Breast epithelium (tissue), 4 donors: ENCODE measurements around the gene FANCC. TPM values are rescaled to one million over a fixed set of nuclear protein-coding genes. Genes with fewer than 3 reads are reported as not detected.

Experiments used
- DNase-seq, 2 donors: peaks; one replicate each; pipeline ENCODE4 v3.0.0-alpha.2; 2019; ENCODE audit warnings: low spot score in 2 of 2
- H3K27ac ChIP-seq, 2 donors: fragments of 200-600 bp; sonication (generic) in 1 of 2; one replicate each; pipeline ENCODE4 v1.5.1; 2016 to 2019; ENCODE audit warnings: mild to moderate bottlenecking in 1 of 2
- H3K27me3 ChIP-seq, 2 donors: fragments of 200-600 bp; sonication (generic) in 1 of 2; one replicate each; pipeline versions ENCODE4 v1.5.1 to v1.6.0; 2017 to 2019; ENCODE audit warnings: control low read depth in 1 of 2, mild to moderate bottlenecking in 1 of 2
- H3K36me3 ChIP-seq: fragments of 200-600 bp; one replicate; pipeline ENCODE4 v1.5.1; 2019
- H3K4me1 ChIP-seq, 2 donors: fragments of 200-600 bp; sonication (generic); one replicate each; pipeline ENCODE4 v1.5.1; 2016 to 2019; ENCODE audit warnings: control low read depth in 1 of 2
- H3K4me3 ChIP-seq, 3 donors: fragments of 200-600 bp; sonication (generic); 1 replicate in 2 of 3; 2 replicates in 1 of 3; pipeline ENCODE4 v1.5.1; 2016 to 2019; ENCODE audit warnings: mild to moderate bottlenecking in 3 of 3, moderate library complexity in 2 of 3
- H3K9me3 ChIP-seq, 2 donors: fragments of 200-600 bp; sonication (generic) in 1 of 2; one replicate each; pipeline ENCODE4 v1.5.1; 2016 to 2019; ENCODE audit warnings: control low read depth in 1 of 2
- CTCF ChIP-seq, 3 donors: fragments of 450-650 bp; IDR thresholded peaks; one replicate each; pipeline ENCODE4 v1.5.1; 2016 to 2017; ENCODE audit warnings: antibody characterized with exemption in 3 of 3, mild to moderate bottlenecking in 3 of 3, moderate library complexity in 3 of 3
- POLR2A ChIP-seq: fragments of 450-650 bp; IDR thresholded peaks from one replicate; pipeline ENCODE4 v1.6.1; 2016; ENCODE audit warnings: antibody characterized with exemption, mild to moderate bottlenecking, moderate library complexity
- POLR2AphosphoS5 ChIP-seq, 3 donors: sonication (generic); formaldehyde crosslinking; IDR thresholded peaks; one replicate each; pipeline ENCODE4 v1.6.1; 2017; ENCODE audit warnings: antibody characterized with exemption in 3 of 3
- intact Hi-C: fragments of 100-400 bp; cut with DNase I; formaldehyde crosslinking; loops from one replicate; pipeline ENCODE4 v1.15.1; 2023; ENCODE audit warnings: low total_unique reads
- total RNA-seq, 3 donors: library from RNA; depleted of rRNA; stranded (reverse); fragments of >200 nt; gene quantifications; one replicate each; pipeline ENCODE4 v1.1.0, GENCODE V29; 2016

The FANCC gene
- total RNA-seq, 3 donors from 2014 or later = 4.2 to 11.4 (median 9.2) TPM

DNA sequence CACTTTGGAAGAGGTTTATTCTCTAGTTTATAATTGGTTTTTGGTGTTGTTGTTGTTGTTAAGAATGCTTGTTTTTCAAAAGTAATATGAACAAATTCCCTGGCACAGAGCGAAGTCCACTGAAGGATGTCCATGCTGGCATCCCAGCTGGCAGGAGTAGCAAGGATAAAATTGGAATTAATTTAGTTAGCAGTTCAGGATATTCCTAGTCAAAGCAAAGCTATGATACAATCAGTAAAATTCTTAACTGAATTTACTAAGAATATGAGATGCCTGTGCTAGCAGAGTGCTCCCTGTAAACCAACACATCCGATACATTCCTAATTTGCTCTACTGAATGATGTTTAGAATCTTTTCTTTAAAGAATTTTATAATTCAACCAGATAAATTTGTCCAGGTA is 161.4 kb downstream of the FANCC start:
- intact Hi-C loops = no loop called here
- H3K9me3 ChIP-seq = no peaks in the 10 kb centered on the region
- TF ChIP-seq POLR2AphosphoS5 (IDR thresholded peaks at IDR 0.05) = no peak
- no peak for TF ChIP-seq CTCF (IDR thresholded peaks at IDR 0.05)
- no peak for TF ChIP-seq POLR2A
- H3K4me1 ChIP-seq = no peaks in the 10 kb centered on the region
- DNase-seq = no peak
- no peak overlapping the region for H3K4me3 ChIP-seq
- H3K36me3 ChIP-seq = no peaks in the 10 kb centered on the region
- no peaks in the 10 kb centered on the region for H3K27me3 ChIP-seq
- no peak overlapping the region for H3K27ac ChIP-seq

- H3K4me1 ChIP-seq = no peaks in the 10 kb centered on the region
- no peak for DNase-seq
- no peak overlapping the region for H3K27ac ChIP-seq
- no peaks in the 10 kb centered on the region for H3K9me3 ChIP-seq
- no peaks in the 10 kb centered on the region for H3K36me3 ChIP-seq
- TF ChIP-seq POLR2AphosphoS5 (IDR thresholded peaks at IDR 0.05) = no peak
- no peak for TF ChIP-seq CTCF (IDR thresholded peaks at IDR 0.05)
- no peak for TF ChIP-seq POLR2A
- H3K4me3 ChIP-seq = no peak overlapping the region
- intact Hi-C loops = no loop called here
- H3K27me3 ChIP-seq = no peaks in the 10 kb centered on the region
These were observed 162.3 kb downstream of the FANCC start for GRCh38 chr9:95155220-95155619.

DNA sequence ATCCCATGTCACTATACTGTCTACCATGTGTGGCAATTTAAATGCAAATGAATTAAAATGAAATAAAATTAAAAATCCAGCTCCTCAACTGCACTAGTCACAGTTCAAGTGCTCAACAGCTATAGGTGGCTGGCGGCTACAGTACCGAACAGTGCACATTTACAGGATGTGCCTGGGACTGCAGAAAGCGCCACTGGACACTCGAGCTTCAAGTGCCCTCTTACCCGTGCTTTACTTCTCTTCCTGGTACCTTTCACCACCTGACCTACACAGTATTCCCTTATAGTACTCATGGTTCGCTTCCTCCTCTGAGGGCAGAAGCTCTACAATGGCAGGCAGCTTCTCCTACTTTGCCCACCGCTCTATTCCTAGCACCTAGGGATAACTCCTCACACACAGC is 166.6 kb downstream of the FANCC start:
- no peaks in the 10 kb centered on the region for H3K9me3 ChIP-seq
- H3K4me1 ChIP-seq = no peaks in the 10 kb centered on the region
- H3K36me3 ChIP-seq = no peaks in the 10 kb centered on the region
- no peaks in the 10 kb centered on the region for H3K27me3 ChIP-seq
- DNase-seq = no peak
- intact Hi-C loops = no loop called here
- no peak overlapping the region for H3K4me3 ChIP-seq
- H3K27ac ChIP-seq = no peak overlapping the region
- TF ChIP-seq CTCF (IDR thresholded peaks at IDR 0.05) (no peak), POLR2AphosphoS5 (IDR thresholded peaks at IDR 0.05) (no peak), POLR2A (no peak)

DNA sequence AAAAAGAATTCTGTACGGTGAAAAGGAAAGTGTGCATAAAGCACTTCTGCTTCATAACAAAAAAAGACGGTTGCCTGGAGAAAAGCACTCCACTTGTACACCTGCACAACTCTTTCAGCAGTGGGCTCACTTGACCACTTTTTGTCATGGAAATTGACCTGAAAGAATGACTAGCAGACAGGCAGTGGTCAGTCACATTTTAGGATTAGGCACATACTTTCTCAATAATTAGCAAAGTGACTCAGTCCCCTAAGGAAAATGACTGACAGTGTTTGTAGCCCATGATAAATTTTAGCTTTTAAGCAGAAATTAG is 169.3 kb downstream of the FANCC start:
- no peak overlapping the region for H3K4me3 ChIP-seq
- H3K27ac ChIP-seq = no peak overlapping the region
- no peaks in the 10 kb centered on the region for H3K9me3 ChIP-seq
- no peak for DNase-seq
- no peaks in the 10 kb centered on the region for H3K4me1 ChIP-seq
- no peak for TF ChIP-seq POLR2A
- TF ChIP-seq CTCF (IDR thresholded peaks at IDR 0.05) = no peak
- TF ChIP-seq POLR2AphosphoS5 (IDR thresholded peaks at IDR 0.05) = no peak
- intact Hi-C loops = no loop called here
- no peaks in the 10 kb centered on the region for H3K36me3 ChIP-seq
- no peaks in the 10 kb centered on the region for H3K27me3 ChIP-seq

DNA sequence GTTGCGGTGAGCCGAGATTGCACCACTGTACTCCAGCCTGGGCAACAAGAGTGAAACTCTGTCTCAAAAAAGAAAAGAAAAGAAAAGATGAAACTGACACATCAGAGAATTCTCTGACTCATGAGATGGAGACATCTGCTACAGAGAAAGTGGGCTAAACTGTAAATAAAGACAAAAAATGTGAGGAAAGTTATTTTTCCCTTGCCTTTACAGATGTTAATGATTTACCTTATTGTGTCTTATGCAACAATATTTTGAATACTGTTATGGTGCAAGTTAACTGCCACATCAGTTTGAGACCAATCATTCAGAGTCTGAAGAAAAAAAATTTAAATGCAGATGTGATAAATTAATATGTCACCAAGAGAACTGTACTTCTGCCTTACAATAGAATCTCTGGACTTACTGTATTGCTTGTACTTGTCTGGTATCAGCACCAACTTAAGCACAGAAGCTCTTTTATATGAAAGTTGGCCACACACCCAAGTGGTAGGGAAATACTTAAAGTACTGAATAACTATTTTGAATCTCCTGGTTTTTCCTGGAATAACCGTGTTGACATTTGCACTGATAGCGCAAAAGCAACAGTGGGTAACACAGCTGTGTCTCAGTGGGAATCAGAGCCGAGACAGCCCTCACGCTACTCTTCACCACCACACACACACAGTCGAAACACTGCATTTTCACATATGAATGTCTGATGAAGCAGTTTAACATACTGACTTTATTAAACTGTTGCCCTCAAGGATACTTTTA is 169.9 kb downstream of the FANCC start:
- intact Hi-C loops = no loop called here
- no peak overlapping the region for H3K27ac ChIP-seq

More for the DNA sequence above, 169.9 kb downstream of the FANCC start:
- no peaks in the 10 kb centered on the region for H3K36me3 ChIP-seq
- no peak for DNase-seq
- no peak for TF ChIP-seq POLR2AphosphoS5 (IDR thresholded peaks at IDR 0.05)
- TF ChIP-seq POLR2A = no peak
- TF ChIP-seq CTCF (IDR thresholded peaks at IDR 0.05) = no peak
- H3K4me3 ChIP-seq = no peak overlapping the region
- no peaks in the 10 kb centered on the region for H3K27me3 ChIP-seq
- H3K9me3 ChIP-seq = no peaks in the 10 kb centered on the region
- H3K4me1 ChIP-seq = no peaks in the 10 kb centered on the region
